ENCODE results near the gene ARHGAP45. TPM values are rescaled to one million over a fixed set of nuclear protein-coding genes. Genes with fewer than 3 reads are reported as not detected.

Gene ARHGAP45
- total and polyA plus RNA-seq, 9 of the 15 experiments (the other 6 are each of a cell fraction or from before 2014, with no cell fraction given) = 0.08 to 22.1 (median 4.2) TPM

- TF ChIP-seq PHF20 (IDR thresholded peaks at IDR 0.05; ENCODE audit: partially characterized antibody) (peak; percentile 84), ZC3H11A (IDR thresholded peaks at IDR 0.05; ENCODE audit: low read depth, low read length) (0 out of 2 replicates have a peak, but pooled peaks have one; percentile 17), DMBX1 (CRISPR knock-in tag; IDR thresholded peaks at IDR 0.05; ENCODE audit: borderline replicate concordance) (no peak), SMAD4 (CRISPR knock-in tag; conservative IDR thresholded peaks at IDR 0.05) (no peak), ZNF449 (CRISPR knock-in tag; IDR thresholded peaks at IDR 0.05) (no peak), ZNF644 (tag; IDR thresholded peaks at IDR 0.05; ENCODE audit: low read depth) (no peak), EP300 (IDR thresholded peaks at IDR 0.05; ENCODE audit: low read length) (peak; percentile 24; the same call in 1 of the 2 replicates), SIN3A (IDR thresholded peaks at IDR 0.05; ENCODE audit: borderline replicate concordance in 2 of 2, control insufficient read depth in 1 of 2, low read depth in 2 of 2, low read length in 2 of 2) (peak in 1 of 2 experiments; percentile 95; a peak in 2 of 4 replicates), SUPT5H (IDR thresholded peaks at IDR 0.05) (peak; percentile 64), ZNF740 (CRISPR knock-in tag; IDR thresholded peaks at IDR 0.05) (peak; percentile 96), ZNF740 (tag; IDR thresholded peaks at IDR 0.05) (peak in 1 of 2 experiments; percentile 79; a peak in 2 of 4 replicates), SLC30A9 (CRISPR knock-in tag; IDR thresholded peaks at IDR 0.05) (no peak), FOXK2 (conservative IDR thresholded peaks at IDR 0.05 in 1 of 2, IDR thresholded peaks at IDR 0.05 in 1 of 2; ENCODE audit: low read depth in 2 of 2) (peak; percentile 49 to 57; a peak in 3 of 4 replicates), MAX (CRISPR knock-in tag; IDR thresholded peaks at IDR 0.05) (peak; percentile 87), TEAD4 (IDR thresholded peaks at IDR 0.05; ENCODE audit: low read length) (peak; percentile 13; the same call in 1 of the 2 replicates), TEAD4 (CRISPR knock-in tag; IDR thresholded peaks at IDR 0.05; ENCODE audit: borderline replicate concordance) (no peak), SMARCA4 (IDR thresholded peaks at IDR 0.05) (no peak), TAF1 (IDR thresholded peaks at IDR 0.05; ENCODE audit: control insufficient read depth, extremely low read depth, insufficient read depth, low read length, severe bottlenecking) (peak; percentile 57), E2F6 (IDR thresholded peaks at IDR 0.05; ENCODE audit: borderline replicate concordance in 1 of 2, extremely low read depth in 1 of 2, insufficient read depth in 1 of 2, insufficient read length in 1 of 2, low read depth in 1 of 2, low read length in 1 of 2, poor library complexity in 1 of 2, severe bottlenecking in 1 of 2) (peak in 1 of 2 experiments; percentile 24), ATF3 (IDR thresholded peaks at IDR 0.05) (peak; percentile 88), ATF3 (CRISPR knock-in tag; conservative IDR thresholded peaks at IDR 0.05) (no peak), U2AF2 (optimal IDR thresholded peaks at IDR 0.05; ENCODE audit: low read depth, low read length) (no peak)
Measured at GRCh38 chr19:1041835-1042685, 24.9 kb upstream of the ARHGAP45 start (continued).
